Stimulated activated naive CD8-positive, alpha-beta T cell treated with anti-CD3 and anti-CD28 coated beads, Interleukin-15, amount 100 ng/mL, for 72 hours (primary cell): ENCODE data around the gene INTS6.

Experiments
- ATAC-seq: fragments of 150-1000 bp; cut with Tn5 transposase; 2 replicates; pipeline ENCODE4 v1.10.0; 2021; ENCODE audit warnings: mild to moderate bottlenecking, moderate library complexity
- DNase-seq, 2 donors: peaks; one replicate each; pipeline ENCODE4 v3.0.0; 2021 to 2022
- H3K27ac Mint-ChIP-seq, 2 donors: one replicate each; pipeline ENCODE4 v1.8.0; 2022; ENCODE audit warnings: mild to moderate bottlenecking in 2 of 2, mixed read lengths in 2 of 2, moderate library complexity in 2 of 2
- H3K27me3 Mint-ChIP-seq: one replicate; pipeline ENCODE4 v1.8.0; 2022; ENCODE audit warnings: mixed read lengths
- H3K4me1 Mint-ChIP-seq: one replicate; pipeline ENCODE4 v1.8.0; 2022; ENCODE audit warnings: mild to moderate bottlenecking, mixed read lengths
- H3K4me3 Mint-ChIP-seq, 2 donors: one replicate each; pipeline ENCODE4 v1.8.0; 2022; ENCODE audit warnings: mild to moderate bottlenecking in 2 of 2, mixed read lengths in 2 of 2, moderate library complexity in 1 of 2
- H3K9me3 Mint-ChIP-seq, 2 donors: one replicate each; pipeline ENCODE4 v1.8.0; 2022; ENCODE audit warnings: mixed read lengths in 2 of 2

INTS6 gene

DNA sequence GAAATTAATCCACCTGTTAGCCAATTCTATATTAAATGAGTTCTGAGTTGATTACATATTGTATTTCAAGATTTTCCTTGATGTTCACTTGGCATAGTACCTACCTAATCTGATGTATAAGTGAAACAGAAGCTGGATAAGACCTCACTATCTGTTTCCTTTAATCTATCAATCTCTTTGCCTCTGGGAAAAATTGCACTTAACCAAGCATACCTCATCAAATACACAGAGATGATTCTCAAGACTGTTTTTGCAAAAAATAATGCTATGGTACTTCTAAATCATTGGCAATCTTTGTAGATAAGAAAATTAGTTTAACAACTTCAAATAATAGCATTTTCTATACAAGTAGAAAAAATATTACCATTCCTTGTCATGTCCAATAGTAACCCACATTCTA lies 58.1 kb downstream of the INTS6 start:
- DNase-seq (no peak), ATAC-seq (no peak)
- no peak overlapping the region for H3K4me3 Mint-ChIP-seq
- peaks cover 26% of the 10 kb centered on the region for H3K4me1 Mint-ChIP-seq
- peaks cover 0 to 5% of the 10 kb centered on the region in 2 donors for H3K9me3 Mint-ChIP-seq
- no peak overlapping the region for H3K27ac Mint-ChIP-seq
- no peaks in the 10 kb centered on the region for H3K27me3 Mint-ChIP-seq

DNA sequence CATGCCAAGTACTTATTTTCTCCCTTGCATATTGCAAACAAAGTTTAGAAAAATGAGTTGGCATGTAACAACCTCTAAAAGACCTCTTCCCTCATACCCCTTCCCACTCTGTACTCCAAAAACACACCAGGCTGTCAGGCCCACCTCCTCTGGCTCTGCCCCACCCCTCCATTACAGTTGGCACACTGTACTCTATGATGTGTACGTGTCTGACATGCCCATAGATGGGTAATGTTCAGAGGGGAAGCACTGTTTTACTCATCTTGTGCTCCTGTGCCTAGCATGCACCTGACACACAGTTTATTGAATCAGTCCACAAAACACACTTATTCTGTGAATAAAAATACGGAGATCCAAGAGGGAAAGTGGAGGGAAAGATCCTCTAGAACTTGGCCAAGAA lies 67.7 kb downstream of the INTS6 start:
- Mint-ChIP-seq H3K27ac (no peak overlapping the region), H3K4me1 (no peaks in the 10 kb centered on the region), H3K4me3 (no peak overlapping the region), H3K9me3 (no peaks in the 10 kb centered on the region), H3K27me3 (no peaks in the 10 kb centered on the region)
- no peak for ATAC-seq
- no peak for DNase-seq

DNA sequence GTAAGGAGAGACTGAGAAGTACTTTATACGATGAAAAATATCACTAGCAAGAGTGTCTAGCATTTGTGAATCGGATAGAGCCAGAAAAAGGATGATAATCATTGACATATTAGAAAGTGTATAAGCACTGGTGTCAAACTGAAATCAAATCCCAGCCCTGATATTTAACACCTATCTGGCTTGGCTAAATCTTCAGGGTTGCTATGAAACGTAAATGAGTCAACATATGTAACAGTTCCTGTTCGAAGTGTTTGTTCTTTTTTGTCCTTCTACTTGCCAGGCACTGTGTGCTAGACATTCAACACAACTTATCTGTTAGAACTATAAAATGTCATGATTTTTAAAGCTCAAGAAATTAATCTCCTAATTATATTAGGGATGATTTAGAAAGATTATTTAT lies 72.6 kb downstream of the INTS6 start:
- DNase-seq, result no peak
- ATAC-seq, result no peak
- Mint-ChIP-seq H3K9me3 (no peaks in the 10 kb centered on the region), H3K4me1 (no peaks in the 10 kb centered on the region), H3K27me3 (no peaks in the 10 kb centered on the region), H3K27ac (no peak overlapping the region), H3K4me3 (no peak overlapping the region)

DNA sequence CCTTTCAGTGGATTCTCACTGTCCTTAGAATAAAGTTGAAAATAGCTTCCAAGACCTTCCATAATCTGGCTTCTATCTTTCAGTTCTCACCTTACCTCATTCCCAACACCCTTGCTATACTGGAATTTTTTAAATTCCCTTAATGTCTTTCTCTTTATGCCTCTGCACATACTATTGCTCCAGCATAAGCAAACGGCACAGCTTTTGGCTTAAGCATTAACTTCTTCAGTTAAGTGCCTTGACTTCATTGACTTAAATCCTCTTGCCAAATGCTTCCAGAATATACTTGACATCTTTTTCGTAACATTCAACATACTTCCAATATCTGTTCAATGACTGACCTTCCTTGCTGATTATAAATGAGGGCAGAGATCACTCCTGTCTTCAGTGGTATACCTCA lies 79.4 kb downstream of the INTS6 start:
- Mint-ChIP-seq H3K9me3 (no peaks in the 10 kb centered on the region), H3K4me1 (no peaks in the 10 kb centered on the region), H3K27ac (no peak overlapping the region), H3K4me3 (no peak overlapping the region), H3K27me3 (no peaks in the 10 kb centered on the region)
- ATAC-seq, result no peak
- DNase-seq, result no peak

DNA sequence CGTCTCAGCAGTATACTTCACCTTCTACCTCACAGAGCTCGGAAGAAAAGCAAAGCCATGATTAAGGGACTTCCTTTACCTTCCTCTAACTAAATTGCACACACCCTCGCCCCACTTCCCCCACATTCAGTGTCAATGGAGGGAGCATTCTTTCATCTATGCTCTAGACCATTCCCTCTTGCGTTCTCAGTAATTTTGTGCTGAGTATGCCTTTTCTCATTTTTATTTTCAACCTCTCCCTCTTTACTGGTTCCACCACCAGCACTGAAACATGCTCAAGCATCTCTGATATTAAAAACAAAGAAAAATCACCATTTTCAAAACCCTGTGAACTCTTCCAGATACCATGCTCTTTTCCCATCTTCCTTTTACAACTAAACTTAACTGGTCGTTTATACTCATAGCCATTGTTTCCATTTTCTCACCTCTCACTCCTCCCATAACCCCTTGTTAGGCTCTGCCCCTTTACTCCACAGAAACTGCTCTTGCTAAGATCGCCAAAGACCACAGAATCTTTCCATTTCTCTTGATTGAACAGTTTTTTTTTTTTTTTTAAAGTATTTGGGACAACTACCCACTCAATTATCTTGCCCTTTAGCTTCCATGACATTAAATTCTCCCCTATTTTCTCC lies 81.0 kb downstream of the INTS6 start:
- Mint-ChIP-seq H3K4me3 (no peak overlapping the region), H3K4me1 (no peaks in the 10 kb centered on the region), H3K27ac (no peak overlapping the region), H3K27me3 (no peaks in the 10 kb centered on the region), H3K9me3 (no peaks in the 10 kb centered on the region)
- DNase-seq, result no peak
- ATAC-seq, result no peak

DNA sequence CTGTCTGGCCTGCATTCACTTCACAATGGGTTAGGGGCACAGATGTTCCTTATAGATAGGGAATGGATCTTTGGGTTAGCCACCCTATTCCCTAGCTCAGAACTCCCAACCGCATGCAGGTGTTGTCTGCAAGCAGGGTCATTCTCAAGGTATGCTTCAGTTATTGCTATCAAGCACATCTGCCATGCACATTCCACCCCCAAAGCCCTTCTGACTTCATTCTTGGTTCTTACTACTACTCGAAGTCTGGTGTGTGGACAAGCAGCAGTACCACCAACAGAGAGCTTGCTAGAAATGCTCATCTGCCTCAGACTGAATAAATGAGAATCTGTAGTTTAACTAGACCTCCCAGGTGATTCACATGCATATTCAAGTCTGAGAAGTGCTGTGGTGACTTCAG lies 82.0 kb downstream of the INTS6 start:
- no peak overlapping the region for H3K4me3 Mint-ChIP-seq

DNA sequence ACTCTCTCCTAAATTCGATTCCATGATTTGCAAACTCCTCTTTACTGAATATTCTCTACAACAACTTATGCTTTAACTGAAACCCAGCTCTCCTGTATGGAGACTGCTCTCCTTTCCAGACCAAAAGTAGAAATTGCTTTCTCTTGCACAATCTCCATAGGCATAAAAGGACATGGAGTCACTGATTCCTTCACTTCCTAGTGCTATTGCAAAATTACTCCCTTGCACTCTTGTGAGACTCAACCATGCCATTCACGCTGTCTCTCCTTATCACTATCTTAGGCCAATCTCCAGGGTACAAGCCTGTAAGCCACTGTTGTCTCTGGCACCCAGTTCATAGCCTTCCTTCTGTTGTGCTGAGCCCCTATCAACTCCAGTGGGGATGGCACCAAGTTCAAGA lies 82.7 kb downstream of the INTS6 start:
- Mint-ChIP-seq H3K27ac (no peak overlapping the region), H3K9me3 (no peaks in the 10 kb centered on the region), H3K4me3 (no peak overlapping the region), H3K4me1 (no peaks in the 10 kb centered on the region), H3K27me3 (no peaks in the 10 kb centered on the region)
- DNase-seq (no peak), ATAC-seq (no peak)

More for the DNA sequence above, 82.0 kb downstream of the INTS6 start:
- Mint-ChIP-seq H3K27me3 (no peaks in the 10 kb centered on the region), H3K4me1 (no peaks in the 10 kb centered on the region), H3K27ac (no peak overlapping the region), H3K9me3 (no peaks in the 10 kb centered on the region)
- ATAC-seq, result no peak
- no peak for DNase-seq

DNA sequence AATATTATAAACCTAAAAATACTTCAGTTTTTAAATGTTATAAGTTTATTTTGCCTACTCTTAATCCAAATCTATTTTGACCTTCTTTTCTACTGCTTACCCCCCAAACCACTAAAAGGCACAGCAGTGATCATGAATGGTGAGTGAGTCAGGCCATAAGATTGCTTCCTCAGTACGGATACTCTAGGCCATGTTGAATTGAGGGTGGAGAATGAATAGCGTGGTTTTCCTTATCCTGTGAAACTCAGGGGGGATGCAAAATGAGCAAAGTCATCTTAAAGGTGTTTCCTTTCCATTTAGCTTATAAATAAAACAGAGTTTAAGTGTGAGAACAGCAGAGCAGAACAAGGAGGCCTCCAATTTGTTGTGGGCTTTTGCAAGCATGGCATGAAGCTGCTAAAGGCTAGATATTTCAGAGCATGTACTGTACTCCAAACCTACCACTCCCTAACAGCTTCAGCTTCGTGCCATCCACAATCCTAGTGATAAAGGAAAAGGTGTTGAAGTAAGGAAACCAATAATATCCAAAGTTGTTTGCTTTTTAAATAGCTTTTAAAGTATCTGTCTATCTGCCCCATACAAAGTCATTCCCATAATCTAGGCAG lies 88.3 kb downstream of the INTS6 start:
- ATAC-seq (no peak), DNase-seq (no peak)
- H3K27me3 Mint-ChIP-seq, result no peaks in the 10 kb centered on the region
- H3K4me1 Mint-ChIP-seq, result peaks cover 17% of the 10 kb centered on the region
- H3K4me3 Mint-ChIP-seq, result no peak overlapping the region
- H3K27ac Mint-ChIP-seq, result no peak overlapping the region
- no peaks in the 10 kb centered on the region for H3K9me3 Mint-ChIP-seq

DNA sequence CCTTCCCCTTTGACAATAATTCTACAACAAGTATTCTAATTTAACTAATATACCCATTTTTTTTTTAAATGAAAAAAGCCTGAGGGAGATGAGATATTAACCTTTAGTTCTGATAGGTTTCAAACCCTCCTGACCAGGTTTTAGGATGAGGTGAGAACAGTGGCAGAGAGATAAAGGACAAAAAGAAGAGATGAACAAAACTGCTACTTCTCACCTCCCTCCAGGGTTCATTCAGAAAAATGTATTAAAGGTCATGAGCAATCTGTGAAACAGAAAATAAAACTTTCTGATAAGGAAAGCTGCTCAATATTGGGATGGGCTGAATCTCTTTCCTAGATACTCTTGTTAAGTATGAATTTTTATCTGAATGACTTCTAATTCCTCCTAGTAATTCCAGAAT lies 89.2 kb downstream of the INTS6 start:
- no peak for DNase-seq
- Mint-ChIP-seq H3K9me3 (no peaks in the 10 kb centered on the region), H3K27ac (no peak overlapping the region), H3K4me3 (no peak overlapping the region), H3K4me1 (peaks cover 17% of the 10 kb centered on the region), H3K27me3 (no peaks in the 10 kb centered on the region)
- no peak for ATAC-seq

DNA sequence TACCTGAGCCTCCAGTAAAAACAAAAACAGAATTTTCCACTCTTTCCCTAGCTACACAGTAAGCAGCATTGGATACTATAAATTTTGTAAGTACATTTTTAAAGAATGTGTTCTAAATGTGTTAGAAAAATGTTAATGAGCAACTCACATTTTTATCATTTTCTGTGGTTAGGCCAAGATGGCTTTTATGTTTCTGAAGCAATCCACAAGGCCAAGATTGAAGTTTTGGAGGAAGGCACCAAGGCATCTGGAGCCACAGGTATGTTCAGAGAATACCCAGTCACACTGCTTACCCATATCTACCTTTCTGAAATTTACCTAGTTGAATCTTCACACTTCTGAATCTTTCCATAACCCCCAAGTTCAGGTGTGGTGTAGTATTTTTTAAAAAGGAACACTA lies 91.7 kb downstream of the INTS6 start:
- DNase-seq (no peak), ATAC-seq (no peak)
- Mint-ChIP-seq H3K27me3 (no peaks in the 10 kb centered on the region), H3K27ac (no peak overlapping the region), H3K4me3 (no peak overlapping the region), H3K4me1 (peaks cover 17% of the 10 kb centered on the region), H3K9me3 (no peaks in the 10 kb centered on the region)

DNA sequence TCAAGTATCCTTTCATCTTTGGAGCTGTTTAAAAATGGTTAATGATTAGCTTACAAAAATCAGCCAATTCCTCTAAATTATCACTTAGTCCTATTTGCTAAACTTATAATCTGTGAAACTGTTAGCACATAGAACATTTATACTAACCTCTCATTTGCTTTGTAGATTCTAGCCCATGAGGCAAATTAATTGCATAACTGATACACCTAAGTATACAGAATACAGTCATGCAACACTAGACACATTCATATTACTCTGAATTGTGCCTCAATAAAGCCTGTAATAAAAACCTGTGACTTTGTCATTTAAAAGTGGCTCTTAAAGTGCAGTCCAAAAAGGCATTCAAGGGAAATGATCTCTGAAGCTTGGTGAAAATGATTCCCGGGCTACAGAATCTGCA lies 92.3 kb downstream of the INTS6 start:
- H3K4me3 Mint-ChIP-seq, result no peak overlapping the region
- DNase-seq (no peak), ATAC-seq (no peak)
- H3K9me3 Mint-ChIP-seq, result no peaks in the 10 kb centered on the region
- no peaks in the 10 kb centered on the region for H3K27me3 Mint-ChIP-seq
- H3K27ac Mint-ChIP-seq, result no peak overlapping the region
- peaks cover 17% of the 10 kb centered on the region for H3K4me1 Mint-ChIP-seq

DNA sequence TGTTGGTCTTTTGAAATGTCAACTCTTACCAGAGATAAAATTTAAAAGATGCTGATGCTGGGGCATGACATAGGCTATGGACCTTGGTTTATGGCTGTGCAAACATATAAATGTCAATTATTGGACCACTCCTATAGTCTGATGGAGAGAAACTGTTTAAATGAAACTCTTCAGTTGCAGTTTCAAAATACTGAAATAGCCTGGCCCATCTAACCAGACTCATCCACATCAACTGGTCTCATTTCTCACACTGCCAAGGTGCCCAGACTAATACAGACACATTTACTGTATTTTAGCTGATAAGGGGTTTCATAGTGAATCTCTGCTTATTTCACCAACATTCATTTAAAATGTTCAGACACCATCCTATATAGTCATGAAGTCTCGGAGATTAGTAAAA lies 93.5 kb downstream of the INTS6 start:
- Mint-ChIP-seq H3K9me3 (no peaks in the 10 kb centered on the region), H3K27me3 (no peaks in the 10 kb centered on the region), H3K4me3 (no peak overlapping the region), H3K27ac (no peak overlapping the region), H3K4me1 (peaks cover 12% of the 10 kb centered on the region)
- ATAC-seq (no peak), DNase-seq (no peak)

DNA sequence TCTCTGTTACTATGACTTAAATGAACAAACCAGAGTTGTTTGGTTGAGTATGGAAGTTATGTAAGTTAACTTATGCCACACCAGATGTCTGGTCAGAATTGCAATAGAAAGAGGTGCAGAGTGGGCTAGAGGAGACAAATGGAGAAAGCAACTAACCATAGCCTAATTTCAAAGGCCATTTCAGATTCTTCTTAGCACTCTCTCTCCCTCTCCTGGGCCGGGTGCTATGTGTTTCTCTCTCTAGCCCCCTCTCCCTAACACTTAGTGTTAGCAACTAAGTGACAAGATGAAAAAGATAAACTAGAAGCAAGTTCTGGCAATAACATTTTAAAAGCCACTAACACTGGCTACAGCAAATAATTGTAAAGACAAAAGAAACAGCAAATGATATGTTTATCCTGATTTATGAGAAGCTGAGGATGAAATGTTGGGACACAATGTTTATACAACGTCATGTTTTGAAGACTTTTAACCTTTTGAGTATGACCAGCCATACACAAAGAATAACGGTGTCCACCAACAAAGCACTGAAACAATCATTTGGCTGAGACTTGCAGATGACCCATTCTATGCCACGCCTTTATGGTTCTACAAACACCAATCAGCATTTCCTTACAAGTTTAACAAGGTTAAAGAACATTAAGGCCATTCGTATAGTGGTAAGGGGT lies 94.8 kb downstream of the INTS6 start:
- no peaks in the 10 kb centered on the region for H3K9me3 Mint-ChIP-seq
- no peak overlapping the region for H3K4me3 Mint-ChIP-seq
- no peaks in the 10 kb centered on the region for H3K27me3 Mint-ChIP-seq
- ATAC-seq (no peak), DNase-seq (no peak)
- H3K4me1 Mint-ChIP-seq, result peaks cover 1% of the 10 kb centered on the region
- no peak overlapping the region for H3K27ac Mint-ChIP-seq

DNA sequence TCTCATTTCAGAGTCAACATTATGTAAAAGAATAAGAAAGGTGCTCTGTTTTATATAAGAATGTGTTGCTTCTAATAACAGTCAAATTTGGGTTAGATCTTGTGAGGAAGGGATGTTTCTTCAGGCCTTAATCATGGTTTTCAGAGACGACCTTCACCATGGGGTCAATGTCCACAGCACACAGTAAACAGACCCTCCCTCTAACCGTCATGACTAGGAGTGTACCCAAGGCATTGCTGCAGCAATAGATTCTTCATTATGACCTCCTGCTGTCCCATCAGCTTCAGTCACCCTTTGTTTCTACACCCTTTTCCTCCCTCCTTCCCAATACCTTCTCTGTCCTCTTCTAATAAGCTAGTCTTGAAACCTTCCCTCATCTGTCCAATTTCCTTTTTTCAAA lies 97.6 kb downstream of the INTS6 start:
- no peak for ATAC-seq

DNA sequence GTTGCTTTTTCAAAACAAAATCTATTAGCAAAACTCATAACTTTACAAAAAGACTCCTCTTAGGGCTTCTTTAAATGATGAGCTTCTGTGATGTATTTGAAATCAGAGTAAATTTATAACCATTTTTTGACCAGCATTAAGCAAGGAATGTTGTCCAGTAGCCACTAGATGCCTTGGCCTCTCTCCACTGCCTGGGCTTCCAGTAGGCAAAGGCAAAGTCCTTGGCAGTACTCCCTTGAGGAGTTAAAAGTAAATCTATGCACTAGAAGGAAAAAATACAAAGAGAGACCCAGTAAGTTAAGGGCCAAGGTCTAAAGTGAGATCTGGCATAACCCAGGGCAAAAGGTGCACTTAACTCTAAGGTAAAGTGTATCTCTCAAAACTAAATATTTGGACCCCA lies 103.8 kb downstream of the INTS6 start:
- peaks cover 6% of the 10 kb centered on the region for H3K4me1 Mint-ChIP-seq
- no peak for ATAC-seq
- peak overlapping the region in 1 of 2 donors; percentile 55 for H3K27ac Mint-ChIP-seq
- no peaks in the 10 kb centered on the region for H3K9me3 Mint-ChIP-seq
- no peak for DNase-seq
- no peaks in the 10 kb centered on the region for H3K27me3 Mint-ChIP-seq
- H3K4me3 Mint-ChIP-seq, result no peak overlapping the region

More for the DNA sequence above, 97.6 kb downstream of the INTS6 start:
- DNase-seq, result no peak
- no peaks in the 10 kb centered on the region for H3K4me1 Mint-ChIP-seq
- H3K27ac Mint-ChIP-seq, result no peak overlapping the region
- H3K9me3 Mint-ChIP-seq, result no peaks in the 10 kb centered on the region
- no peaks in the 10 kb centered on the region for H3K27me3 Mint-ChIP-seq
- no peak overlapping the region for H3K4me3 Mint-ChIP-seq

DNA sequence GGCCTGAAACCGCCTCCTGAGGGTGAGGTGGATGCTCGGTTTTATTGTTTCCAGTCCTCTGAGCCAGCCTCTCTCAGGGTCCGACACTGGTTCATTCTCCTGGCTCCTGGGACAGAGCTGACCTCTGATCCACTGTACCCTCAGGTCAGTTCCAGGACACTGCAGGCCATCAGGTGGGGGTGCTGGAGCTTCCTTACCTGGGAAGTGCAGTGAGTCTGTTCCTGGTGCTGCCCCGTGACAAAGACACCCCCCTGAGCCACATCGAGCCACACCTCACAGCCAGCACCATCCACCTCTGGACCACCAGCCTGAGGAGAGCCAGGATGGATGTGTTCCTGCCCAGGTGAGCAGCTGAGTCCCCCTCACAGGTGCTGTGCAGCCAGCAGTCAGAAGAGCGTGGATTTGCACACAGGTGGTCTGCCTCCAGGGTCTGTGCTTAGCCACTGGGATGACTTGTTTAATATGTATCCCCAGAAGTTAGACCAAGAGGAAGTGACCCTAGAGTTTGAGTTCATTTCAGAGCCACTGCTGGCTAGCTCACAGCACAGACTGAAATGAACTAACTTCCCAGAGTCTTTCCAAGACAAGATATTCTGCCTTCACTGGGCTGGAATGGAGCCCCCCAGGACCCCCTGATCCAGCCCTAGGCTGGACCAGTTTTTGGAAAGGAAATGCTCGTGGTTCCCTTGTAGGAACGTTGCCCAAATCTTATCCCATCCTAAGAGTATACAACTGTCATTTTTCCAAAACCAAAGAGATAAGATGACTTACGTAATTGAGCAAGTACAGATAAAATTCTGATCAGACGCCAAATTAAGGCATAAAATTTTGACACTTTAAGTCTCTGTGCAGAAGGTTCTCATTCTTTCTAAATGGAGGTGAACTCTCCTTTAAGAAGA lies 104.5 kb downstream of the INTS6 start:
- DNase-seq, result no peak
- ATAC-seq, result no peak
- Mint-ChIP-seq H3K4me1 (peaks cover 6% of the 10 kb centered on the region), H3K27ac (peak overlapping the region in 1 of 2 donors; percentile 92), H3K27me3 (no peaks in the 10 kb centered on the region), H3K9me3 (no peaks in the 10 kb centered on the region), H3K4me3 (no peak overlapping the region)
